NCI-H1694 treated with DMSO at 0.1 percent for 48 hours (cell line): Measurements from ENCODE around the gene SENP6.
"Not testable (repeated sequence)": the region's sequence is repeated elsewhere in the genome, so short reads cannot be mapped to it uniquely, and the experiment has no call there.

Experiments used
- DNase-seq: peaks from one replicate; lab custom pipeline; 2025; lab: John Stamatoyannopoulos, UW

The SENP6 gene

GRCh38 chr6:75656479-75656878 is 54.8 kb downstream of the SENP6 start:
- no peak for DNase-seq

DNA sequence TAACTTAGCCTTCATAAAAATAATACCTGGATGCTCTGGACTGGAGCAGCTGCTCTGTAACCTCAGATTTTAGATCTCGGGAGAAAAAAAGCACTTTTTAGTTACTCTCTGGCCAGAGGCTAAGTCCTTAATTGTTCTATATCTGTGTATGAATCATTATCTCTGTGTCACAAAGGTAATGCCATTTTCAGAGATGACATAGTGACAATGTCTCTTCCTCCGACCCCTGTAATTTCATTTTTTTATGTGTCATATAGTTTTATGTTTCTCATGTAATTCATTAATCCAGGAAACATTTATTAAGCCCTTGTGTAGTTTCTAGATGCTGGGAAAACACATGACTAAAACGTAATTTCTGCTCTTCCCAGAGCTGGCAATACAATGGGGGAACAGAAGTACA is 55.6 kb downstream of the SENP6 start:
- DNase-seq = no peak

DNA sequence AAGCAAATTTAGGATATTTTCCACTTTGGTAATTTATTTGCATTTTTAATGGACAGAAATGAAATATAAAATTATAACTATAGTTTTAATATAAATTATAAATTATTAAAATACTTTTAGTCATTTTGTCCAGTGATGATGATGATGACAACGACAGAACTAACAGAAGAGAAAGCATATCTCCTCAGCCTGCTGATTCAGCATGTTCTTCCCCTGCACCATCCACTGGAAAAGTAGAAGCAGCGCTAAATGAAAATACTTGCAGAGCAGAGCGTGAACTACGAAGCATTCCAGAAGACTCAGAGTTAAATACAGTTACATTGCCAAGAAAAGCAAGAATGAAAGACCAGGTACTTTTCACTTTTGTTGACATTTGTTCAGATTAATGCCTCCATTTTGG is 64.9 kb downstream of the SENP6 start:
- DNase-seq = no peak

DNA sequence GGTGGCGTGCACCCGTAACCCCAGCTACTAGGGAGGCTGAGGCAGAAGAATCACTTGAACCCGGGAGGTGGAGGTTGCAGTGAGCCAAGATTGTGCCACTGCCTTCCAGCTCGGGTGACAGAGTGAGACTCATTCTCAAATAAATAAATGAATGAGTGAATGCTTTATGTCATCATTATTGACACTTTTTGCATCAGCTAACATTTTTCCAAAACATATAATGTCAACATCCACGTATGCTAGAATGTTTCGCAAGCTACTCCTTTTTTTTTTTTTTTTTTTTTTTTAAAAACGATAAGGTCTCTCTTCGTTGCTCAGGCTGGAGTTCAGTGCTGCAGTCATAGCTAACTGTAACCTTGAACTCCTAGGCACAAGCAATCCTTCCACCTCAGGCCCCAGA is 72.2 kb downstream of the SENP6 start:
- DNase-seq = no peak

DNA sequence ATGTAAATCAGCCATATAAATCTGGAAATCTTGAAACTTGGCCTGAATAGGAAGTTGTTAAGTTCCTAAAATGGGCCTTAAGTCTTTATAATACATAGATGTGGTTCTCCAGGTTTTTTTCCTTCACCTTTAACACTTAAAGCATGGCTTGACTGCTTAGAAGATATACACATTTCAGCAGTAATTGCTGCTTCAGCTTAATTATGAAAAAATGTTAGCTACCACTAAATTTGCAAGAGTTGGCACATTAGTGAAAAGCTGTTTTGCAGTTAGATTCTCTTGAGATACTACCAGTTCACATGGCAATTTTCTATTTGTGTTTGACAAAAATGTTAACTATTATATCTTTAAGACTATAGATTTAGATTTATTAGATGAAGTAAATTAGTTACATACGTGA is 74.7 kb downstream of the SENP6 start:
- no peak for DNase-seq

DNA sequence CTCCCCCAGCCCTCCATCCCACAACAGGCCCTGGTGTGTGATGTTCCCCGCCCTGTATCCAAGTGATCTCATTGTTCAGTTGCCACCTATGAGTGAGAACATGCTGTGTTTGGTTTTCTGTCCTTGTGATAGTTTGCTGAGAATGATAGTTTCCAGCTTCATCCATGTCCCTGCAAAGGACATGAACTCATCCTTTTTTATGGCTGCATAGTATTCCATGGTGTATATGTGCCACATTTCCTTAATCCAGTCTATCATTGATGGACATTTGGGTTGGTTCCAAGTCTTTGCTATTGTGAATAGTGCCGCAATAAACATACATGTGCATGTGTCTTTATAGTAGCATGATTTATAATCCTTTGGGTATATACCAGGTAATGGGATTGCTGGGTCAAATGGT is 80.9 kb downstream of the SENP6 start:
- not testable (repeated sequence) for DNase-seq

GRCh38 chr6:75683005-75683404 is 81.3 kb downstream of the SENP6 start:
- DNase-seq = not testable (repeated sequence)

DNA sequence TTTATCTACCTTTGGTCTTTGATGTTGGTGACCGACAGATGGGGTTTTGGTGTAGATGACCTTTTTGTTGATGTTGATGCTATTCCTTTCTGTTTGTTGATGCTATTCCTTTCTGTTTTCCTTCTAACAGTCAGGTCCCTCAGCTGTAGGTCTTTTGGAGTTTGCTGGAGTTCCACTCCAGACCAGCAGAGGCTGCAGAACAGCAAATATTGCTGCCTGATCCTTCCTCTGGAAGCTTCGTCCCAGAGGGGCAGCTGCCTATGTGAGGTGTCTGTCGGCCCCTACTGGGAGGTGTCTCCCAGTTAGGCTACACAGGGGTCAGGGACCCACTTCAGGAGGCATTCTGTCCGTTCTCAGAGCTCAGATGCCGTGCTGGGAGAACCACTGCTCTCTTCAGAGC is 85.9 kb downstream of the SENP6 start:
- DNase-seq = not testable (repeated sequence)

GRCh38 chr6:75687937-75688336 is 86.3 kb downstream of the SENP6 start:
- DNase-seq = not testable (repeated sequence)

DNA sequence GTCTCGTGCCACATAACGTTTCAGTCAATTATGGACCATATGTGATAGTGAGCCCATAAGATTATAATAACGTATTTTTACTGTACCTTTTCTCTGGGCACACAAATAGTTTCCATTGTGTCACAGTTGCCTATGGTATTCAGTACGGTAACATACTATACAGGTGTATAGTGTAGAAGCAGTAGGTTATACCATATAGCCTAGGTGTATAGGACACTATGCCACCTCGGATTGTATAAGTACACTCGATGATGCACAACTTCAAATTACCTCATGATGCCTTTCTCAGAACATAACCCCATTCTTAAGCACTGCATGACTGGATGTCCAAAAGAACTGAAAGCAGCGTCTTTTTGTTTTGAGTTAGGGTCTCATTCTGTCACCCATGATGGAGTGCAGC is 87.9 kb downstream of the SENP6 start:
- DNase-seq = no peak

DNA sequence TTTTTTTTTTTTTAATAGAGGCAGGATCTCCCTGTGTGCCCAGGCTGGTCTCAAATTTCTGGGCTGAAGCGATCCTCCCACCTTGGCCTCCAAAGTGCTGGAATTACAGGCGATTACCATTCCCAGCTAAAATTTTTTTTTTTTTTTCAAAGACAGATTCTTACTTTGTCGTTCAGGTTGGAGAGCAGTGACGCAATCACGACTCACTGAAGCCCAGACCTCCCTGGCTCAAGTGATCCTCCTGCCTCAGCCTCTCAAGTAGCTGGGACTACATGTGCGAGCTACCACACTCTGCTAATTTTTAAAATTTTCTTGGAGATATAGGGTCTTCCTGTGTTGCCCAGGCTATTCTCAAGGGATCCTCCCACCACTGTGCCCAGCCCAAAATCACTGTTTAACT is 89.3 kb downstream of the SENP6 start:
- no peak for DNase-seq

DNA sequence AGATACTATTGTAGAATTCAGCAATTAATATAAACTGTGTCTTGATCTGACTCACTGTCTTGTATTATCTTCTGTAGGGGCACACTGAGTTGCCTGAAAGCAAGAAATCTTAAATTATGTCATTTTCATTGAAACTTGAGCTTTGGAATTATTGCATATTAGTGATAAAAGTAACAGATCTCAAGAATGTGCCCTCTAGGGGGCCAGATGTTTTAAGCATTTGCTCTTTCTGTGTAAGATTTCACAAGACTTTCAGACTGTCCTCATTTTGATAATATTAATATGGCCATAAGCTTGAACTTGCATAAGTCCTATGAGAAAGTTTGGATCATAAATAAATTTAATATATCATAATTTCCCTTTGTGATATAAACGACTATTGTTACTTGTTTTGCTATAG is 91.9 kb downstream of the SENP6 start:
- DNase-seq = no peak

DNA sequence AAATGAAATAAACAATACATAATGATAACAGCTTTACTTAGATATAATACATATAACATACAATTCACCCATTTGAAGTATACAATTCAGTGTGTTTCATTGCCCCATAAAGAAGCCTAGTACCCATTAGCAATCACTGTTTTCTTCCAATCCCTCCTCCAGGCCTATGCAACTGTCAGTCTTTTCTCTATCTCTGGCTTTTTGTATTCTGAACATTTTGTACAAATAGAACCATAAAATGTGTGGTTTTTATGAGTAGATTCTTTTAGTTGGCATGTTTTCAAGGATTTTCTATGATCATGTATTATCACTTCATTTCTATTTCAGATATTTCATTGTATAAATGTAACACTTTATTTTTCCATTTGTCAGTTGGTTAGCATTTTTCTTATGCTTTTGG is 92.7 kb downstream of the SENP6 start:
- DNase-seq = no peak

DNA sequence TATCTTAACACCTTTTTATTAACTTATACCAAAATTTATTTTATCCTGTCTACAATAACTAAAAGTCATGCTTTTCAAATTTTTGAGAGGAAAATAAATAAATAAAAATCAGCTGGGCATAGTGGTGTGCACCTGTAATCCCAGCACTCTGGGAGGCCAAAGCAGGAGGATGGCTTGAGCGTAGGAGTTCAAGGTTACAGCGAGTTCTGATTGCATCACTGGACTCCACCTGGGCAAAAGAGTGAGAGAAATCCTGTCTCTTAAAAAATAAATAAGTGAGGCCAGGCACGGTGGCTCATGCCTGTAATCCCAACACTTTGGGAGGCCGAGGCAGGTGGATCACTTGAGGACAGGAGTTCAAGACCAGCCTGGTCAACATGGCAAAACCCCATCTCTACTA is 106.7 kb downstream of the SENP6 start:
- DNase-seq = not testable (repeated sequence)

- no peak for DNase-seq
Measured at GRCh38 chr6:75711173-75711572, 109.5 kb downstream of the SENP6 start.

GRCh38 chr6:75719133-75719532 is 117.5 kb downstream of the SENP6 start:
- DNase-seq = no peak

GRCh38 chr6:75723382-75723781 is 121.7 kb downstream of the SENP6 start:
- DNase-seq = no peak

DNA sequence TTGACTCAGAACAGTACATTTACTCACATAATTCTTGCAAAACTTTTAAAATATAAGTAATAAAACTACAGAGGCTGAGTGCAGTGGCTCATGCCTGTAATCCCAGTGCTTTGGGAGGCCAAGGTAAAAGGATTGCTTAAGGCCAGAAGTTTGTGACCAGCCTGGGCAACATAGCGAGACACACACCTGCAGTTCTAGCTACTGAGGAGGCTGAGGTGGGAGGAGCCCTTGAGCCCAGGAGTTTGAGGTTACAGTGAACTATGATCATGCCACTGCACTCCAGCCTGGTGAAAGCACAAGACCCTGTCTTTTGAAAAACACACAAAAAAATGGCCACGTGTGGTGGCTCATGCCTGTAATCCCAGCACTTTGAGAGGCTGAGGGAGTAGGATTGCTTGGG is 125.5 kb downstream of the SENP6 start:
- no peak for DNase-seq

DNA sequence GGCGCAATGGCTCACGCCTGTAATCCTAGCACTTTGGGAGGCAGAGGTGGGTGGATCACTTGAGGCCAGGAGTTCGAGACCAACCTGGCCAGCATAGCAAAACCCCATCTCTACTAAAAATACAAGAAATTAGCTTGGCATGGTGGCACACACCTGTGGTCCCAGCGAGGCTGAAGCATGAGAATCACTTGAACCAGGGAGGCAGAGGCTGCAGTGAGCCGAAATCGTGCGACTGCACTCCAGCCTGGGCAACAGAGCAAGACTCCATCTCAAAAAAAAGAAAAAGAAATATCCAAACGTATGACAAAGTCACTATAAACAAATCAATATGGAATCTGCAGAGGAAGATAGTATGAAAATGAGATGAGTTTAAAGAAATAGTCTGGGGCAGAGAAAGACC is 129.3 kb downstream of the SENP6 start:
- DNase-seq = not testable (repeated sequence)

- DNase-seq = no peak
Measured at GRCh38 chr6:75735491-75736186, 134.0 kb downstream of the SENP6 start.

DNA sequence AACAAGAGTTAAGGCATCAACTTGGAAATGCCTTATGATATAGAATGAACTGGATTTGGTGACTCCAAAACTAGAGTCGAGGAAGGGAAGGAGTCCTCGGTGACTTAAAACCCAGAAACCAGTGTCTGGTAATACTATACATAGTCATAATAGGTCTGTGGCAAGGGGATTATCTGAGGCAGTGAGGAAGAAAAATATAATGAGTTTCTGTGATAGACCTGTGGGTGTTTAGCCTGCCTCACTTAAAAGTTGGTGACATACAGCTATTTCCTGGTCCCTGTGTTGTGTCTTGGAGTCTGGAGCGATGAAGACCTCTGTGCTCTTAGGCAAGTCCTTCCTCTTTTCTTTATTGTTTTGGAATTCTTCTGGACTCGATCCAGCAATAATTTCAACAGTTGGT is 142.3 kb downstream of the SENP6 start:
- DNase-seq = no peak

DNA sequence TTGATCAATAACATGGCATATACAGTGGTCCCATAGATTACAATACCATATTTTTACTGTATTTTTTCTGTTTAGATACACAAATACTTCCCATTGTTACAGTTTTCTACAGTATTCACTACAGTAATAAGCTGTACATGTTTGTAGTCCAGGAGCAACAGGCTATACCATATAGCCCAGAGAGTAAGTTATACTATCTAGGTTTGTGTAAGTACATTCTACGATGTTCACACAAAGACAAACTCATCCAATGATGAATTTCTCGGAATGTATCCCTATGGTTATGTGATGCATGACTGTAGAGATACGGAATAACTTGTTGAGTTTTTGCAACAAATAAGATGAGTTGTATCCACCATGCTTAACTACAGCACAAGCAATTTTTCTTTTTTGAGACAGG is 143.7 kb downstream of the SENP6 start:
- DNase-seq = no peak

DNA sequence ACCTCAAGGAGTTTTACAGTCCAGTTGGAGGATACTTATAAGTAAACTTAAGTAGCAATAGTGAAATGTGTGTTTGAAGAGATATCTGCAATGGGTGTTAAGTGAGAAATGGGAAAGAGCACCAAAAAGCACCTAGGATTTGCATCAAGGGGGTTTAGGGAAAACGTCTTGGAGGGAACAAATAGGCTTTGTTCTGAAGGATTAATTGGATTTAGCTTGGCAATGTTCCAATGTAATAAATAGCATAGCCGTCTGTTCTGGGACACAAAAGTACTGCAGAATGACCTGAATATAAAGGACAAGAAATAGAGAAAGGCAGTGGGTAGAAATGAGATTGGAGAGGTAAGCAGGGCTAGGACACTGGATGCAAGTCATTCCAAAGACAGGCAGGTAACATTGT is 144.5 kb downstream of the SENP6 start:
- DNase-seq = no peak

- DNase-seq = no peak
Measured at GRCh38 chr6:75747152-75747992, 145.7 kb downstream of the SENP6 start.
